HEK293 (cell line): ENCODE results near the gene CLDN14.

Source experiments
- CTCF ChIA-PET: fragments of 350-600 bp; formaldehyde crosslinking; extraction: SDS; loops from one replicate; lab custom pipeline; 2021; ENCODE audit warnings: antibody characterized with exemption; lab: Yijun Ruan, JAX
- POLR2A ChIA-PET: fragments of 300-600 bp; formaldehyde crosslinking; extraction: SDS; loops from one replicate; lab custom pipeline; 2020; ENCODE audit warnings: antibody characterized with exemption, inconsistent platforms; lab: Yijun Ruan, JAX
- H3K27ac ChIP-seq: fragments of 200-500 bp; sonication (Bioruptor generic); 2 replicates; pipeline ENCODE4 v1.5.1; 2014; ENCODE audit warnings: low read depth, low read length, control low read depth, inconsistent platforms; ENCODE audit errors: extremely low read depth
- H3K36me3 ChIP-seq, 2 experiments: fragments of 200-500 bp in 1 of 2; sonication (Bioruptor generic) in 1 of 2; 1 replicate in 1 of 2; 2 replicates in 1 of 2; pipeline ENCODE4 v1.5.1; 2014 to 2017; ENCODE audit warnings: inconsistent platforms in 2 of 2, low read length in 2 of 2; ENCODE audit not compliant: control insufficient read depth in 2 of 2, insufficient read depth in 1 of 2
- H3K4me1 ChIP-seq: fragments of 200-500 bp; sonication (Bioruptor generic); 2 replicates; pipeline ENCODE4 v1.5.1; 2014; ENCODE audit warnings: mild to moderate bottlenecking, low read length, inconsistent platforms; ENCODE audit not compliant: control insufficient read depth, insufficient read depth
- H3K4me3 ChIP-seq: 2 replicates; pipeline ENCODE4 v1.5.1; 2011; ENCODE audit warnings: low read depth, mild to moderate bottlenecking, control low read depth, low read length, moderate library complexity
- H3K9me3 ChIP-seq: fragments of 200-500 bp; sonication (Bioruptor generic); 2 replicates; pipeline ENCODE4 v1.5.1; 2014; ENCODE audit warnings: low read depth, low read length, inconsistent platforms; ENCODE audit not compliant: control insufficient read depth, insufficient read depth
- KLF8 ChIP-seq: fragments of 450-650 bp; formaldehyde crosslinking; IDR thresholded peaks from 2 replicates; pipeline ENCODE4 v1.5.1; 2016; ENCODE audit warnings: missing biosample characterization, missing genetic modification characterization
- PRDM1 ChIP-seq: fragments of 450-650 bp; formaldehyde crosslinking; IDR thresholded peaks from 2 replicates; pipeline ENCODE4; 2016; ENCODE audit warnings: missing biosample characterization, missing genetic modification characterization
- PRDM6 ChIP-seq: fragments of 450-650 bp; formaldehyde crosslinking; IDR thresholded peaks from 2 replicates; pipeline ENCODE4 v1.5.1; 2017; ENCODE audit warnings: missing biosample characterization, missing genetic modification characterization
- SALL2 ChIP-seq: fragments of 450-650 bp; formaldehyde crosslinking; IDR thresholded peaks from 2 replicates; pipeline ENCODE4 v1.5.0; 2017; ENCODE audit warnings: missing biosample characterization, mild to moderate bottlenecking, missing genetic modification characterization, borderline replicate concordance
- TSHZ1 ChIP-seq: fragments of 450-650 bp; formaldehyde crosslinking; IDR thresholded peaks from 2 replicates; pipeline ENCODE4 v1.5.1; 2016; ENCODE audit warnings: missing biosample characterization, missing genetic modification characterization, borderline replicate concordance
- ZBTB20 ChIP-seq: fragments of 450-650 bp; formaldehyde crosslinking; IDR thresholded peaks from 2 replicates; pipeline ENCODE4 v1.5.1; 2016; ENCODE audit warnings: missing biosample characterization, missing genetic modification characterization
- ZBTB8A ChIP-seq: fragments of 450-650 bp; formaldehyde crosslinking; IDR thresholded peaks from 2 replicates; pipeline ENCODE4 v1.5.1; 2016; ENCODE audit warnings: missing biosample characterization, missing genetic modification characterization
- ZFHX2 ChIP-seq: fragments of 450-650 bp; formaldehyde crosslinking; conservative IDR thresholded peaks from 2 replicates; pipeline ENCODE4 v1.5.1; 2016; ENCODE audit warnings: missing biosample characterization, missing genetic modification characterization
- ZFP69B ChIP-seq: fragments of 450-650 bp; formaldehyde crosslinking; IDR thresholded peaks from 2 replicates; pipeline ENCODE4 v1.5.1; 2016; ENCODE audit warnings: missing biosample characterization, missing genetic modification characterization
- ZIC2 ChIP-seq: fragments of 450-650 bp; formaldehyde crosslinking; IDR thresholded peaks from 2 replicates; pipeline ENCODE4 v1.5.1; 2016; ENCODE audit warnings: missing biosample characterization, missing genetic modification characterization
- ZNF10 ChIP-seq: fragments of 450-650 bp; formaldehyde crosslinking; IDR thresholded peaks from 2 replicates; pipeline ENCODE4 v1.5.1; 2017; ENCODE audit warnings: missing biosample characterization, missing genetic modification characterization
- ZNF169 ChIP-seq: fragments of 450-650 bp; formaldehyde crosslinking; IDR thresholded peaks from 2 replicates; pipeline ENCODE4 v1.5.1; 2016; ENCODE audit warnings: missing biosample characterization, missing genetic modification characterization
- ZNF175 ChIP-seq: fragments of 450-650 bp; formaldehyde crosslinking; IDR thresholded peaks from 2 replicates; pipeline ENCODE4 v1.5.1; 2016; ENCODE audit warnings: missing biosample characterization, missing genetic modification characterization
- ZNF184 ChIP-seq: fragments of 450-650 bp; IDR thresholded peaks from 2 replicates; pipeline ENCODE4 v1.5.1; 2018; ENCODE audit warnings: missing biosample characterization, mild to moderate bottlenecking, missing genetic modification characterization
- ZNF221 ChIP-seq: fragments of 450-650 bp; formaldehyde crosslinking; IDR thresholded peaks from 2 replicates; pipeline ENCODE4 v1.5.1; 2017; ENCODE audit warnings: missing biosample characterization, missing genetic modification characterization, borderline replicate concordance
- ZNF324 ChIP-seq: fragments of 450-650 bp; formaldehyde crosslinking; IDR thresholded peaks from 2 replicates; pipeline ENCODE4 v1.5.1; 2016; ENCODE audit warnings: missing biosample characterization, missing genetic modification characterization
- ZNF335 ChIP-seq: fragments of 450-650 bp; formaldehyde crosslinking; conservative IDR thresholded peaks from 2 replicates; pipeline ENCODE4 v1.5.1; 2016; ENCODE audit warnings: missing biosample characterization, missing genetic modification characterization
- ZNF341 ChIP-seq: fragments of 450-650 bp; formaldehyde crosslinking; IDR thresholded peaks from 2 replicates; pipeline ENCODE4; 2016; ENCODE audit warnings: low read depth, missing biosample characterization, missing genetic modification characterization
- ZNF354C ChIP-seq: fragments of 450-650 bp; formaldehyde crosslinking; IDR thresholded peaks from 2 replicates; pipeline ENCODE4 v1.5.1; 2016; ENCODE audit warnings: missing biosample characterization, missing genetic modification characterization, low read depth, borderline replicate concordance
- ZNF37A ChIP-seq: fragments of 450-650 bp; IDR thresholded peaks from 2 replicates; pipeline ENCODE4 v1.5.1; 2018; ENCODE audit warnings: missing biosample characterization, missing genetic modification characterization
- ZNF426 ChIP-seq: fragments of 450-650 bp; formaldehyde crosslinking; IDR thresholded peaks from 2 replicates; pipeline ENCODE4 v1.5.1; 2017; ENCODE audit warnings: missing biosample characterization, missing genetic modification characterization, mild to moderate bottlenecking, inconsistent platforms, moderate library complexity
- ZNF473 ChIP-seq: fragments of 450-650 bp; formaldehyde crosslinking; IDR thresholded peaks from 2 replicates; pipeline ENCODE4 v1.5.1; 2017; ENCODE audit warnings: missing biosample characterization, missing genetic modification characterization
- ZNF549 ChIP-seq: fragments of 450-650 bp; IDR thresholded peaks from 2 replicates; pipeline ENCODE4 v1.5.1; 2018; ENCODE audit warnings: missing biosample characterization, missing genetic modification characterization, mild to moderate bottlenecking, inconsistent platforms, moderate library complexity
- ZNF621 ChIP-seq: fragments of 450-650 bp; formaldehyde crosslinking; IDR thresholded peaks from 2 replicates; pipeline ENCODE4 v1.5.1; 2017; ENCODE audit warnings: missing biosample characterization, missing genetic modification characterization
- ZNF623 ChIP-seq: fragments of 450-650 bp; formaldehyde crosslinking; IDR thresholded peaks from 2 replicates; pipeline ENCODE4 v1.5.1; 2016; ENCODE audit warnings: missing biosample characterization, missing genetic modification characterization
- ZNF626 ChIP-seq: fragments of 450-650 bp; sonication (Bioruptor Pico); formaldehyde crosslinking; IDR thresholded peaks from 2 replicates; pipeline ENCODE4 v1.5.1; 2018; ENCODE audit warnings: missing biosample characterization, missing genetic modification characterization, inconsistent platforms
- ZNF645 ChIP-seq: fragments of 450-650 bp; formaldehyde crosslinking; IDR thresholded peaks from 2 replicates; pipeline ENCODE4; 2016; ENCODE audit warnings: missing biosample characterization, missing genetic modification characterization
- ZNF660 ChIP-seq: fragments of 450-650 bp; IDR thresholded peaks from 2 replicates; pipeline ENCODE4 v1.5.1; 2018; ENCODE audit warnings: missing biosample characterization, mild to moderate bottlenecking, missing genetic modification characterization
- ZNF707 ChIP-seq: fragments of 450-650 bp; formaldehyde crosslinking; IDR thresholded peaks from 2 replicates; pipeline ENCODE4 v1.5.1; 2016; ENCODE audit warnings: missing biosample characterization, missing genetic modification characterization
- ZNF76 ChIP-seq: fragments of 450-650 bp; formaldehyde crosslinking; IDR thresholded peaks from 2 replicates; pipeline ENCODE4; 2016; ENCODE audit warnings: low read depth, missing biosample characterization, missing genetic modification characterization, borderline replicate concordance
- ZNF791 ChIP-seq: fragments of 450-650 bp; formaldehyde crosslinking; IDR thresholded peaks from 2 replicates; pipeline ENCODE4 v1.5.1; 2016; ENCODE audit warnings: missing biosample characterization, missing genetic modification characterization

The CLDN14 gene

GRCh38 chr21:36518883-36519492 lies 39.1 kb upstream of the CLDN14 start:
- ChIA-PET CTCF (interaction anchor here (0.6 kb wide), 1 partner anchor 55 kb away, joined by 3 read pairs; no protein-coding TSS in a partner anchor), POLR2A (no interaction called here)
- no peaks in the 10 kb centered on the region for H3K4me1 ChIP-seq
- no peaks in the 10 kb centered on the region for H3K36me3 ChIP-seq
- H3K27ac ChIP-seq: no peak overlapping the region
- H3K9me3 ChIP-seq: no peaks in the 10 kb centered on the region
- no peak for TF ChIP-seq ZNF335
- TF ChIP-seq KLF8: no peak
- TF ChIP-seq TSHZ1 (tag by site-specific recombination): no peak
- TF ChIP-seq ZFP69B: no peak
- TF ChIP-seq ZIC2 (tag by site-specific recombination): no peak
- TF ChIP-seq PRDM6 (tag by site-specific recombination): no peak
- H3K4me3 ChIP-seq: no peak overlapping the region

- POLR2A ChIA-PET: no interaction called here
- CTCF ChIA-PET: interaction anchor here (0.9 to 1.2 kb wide), 3 partner anchors 40 to 377 kb away, joined by 3 to 4 read pairs (median 3); no protein-coding TSS in a partner anchor
Measured at GRCh38 chr21:36517366-36518075, 37.6 kb upstream of the CLDN14 start.

GRCh38 chr21:36516281-36516680 lies 36.4 kb upstream of the CLDN14 start:
- H3K27ac ChIP-seq: no peak overlapping the region
- H3K9me3 ChIP-seq: no peaks in the 10 kb centered on the region
- CTCF ChIA-PET: interaction anchor here (1.1 kb wide), 1 partner anchor 38 kb away, joined by 3 read pairs; no protein-coding TSS in a partner anchor
- no peaks in the 10 kb centered on the region for H3K4me1 ChIP-seq
- H3K36me3 ChIP-seq: no peaks in the 10 kb centered on the region
- POLR2A ChIA-PET: no interaction called here
- H3K4me3 ChIP-seq: no peak overlapping the region
- TF ChIP-seq ZNF549 (no peak), ZFHX2 (no peak), ZNF169 (tag by site-specific recombination) (no peak), ZNF354C (tag by site-specific recombination) (no peak), ZNF707 (tag by site-specific recombination) (no peak), ZNF645 (tag by site-specific recombination) (no peak), ZNF623 (tag by site-specific recombination) (no peak), ZNF660 (tag by site-specific recombination) (no peak), SALL2 (no peak), ZNF175 (tag by site-specific recombination) (no peak), ZNF184 (tag by site-specific recombination) (no peak), ZNF76 (tag by site-specific recombination) (no peak), ZNF426 (tag by site-specific recombination) (no peak), ZNF473 (tag by site-specific recombination) (no peak), ZNF221 (tag by site-specific recombination) (no peak), ZNF621 (no peak), ZNF791 (no peak), PRDM1 (tag by site-specific recombination) (no peak)

More at GRCh38 chr21:36517366-36518075, 37.6 kb upstream of the CLDN14 start:
- Histone ChIP-seq H3K4me1 (no peaks in the 10 kb centered on the region), H3K9me3 (no peaks in the 10 kb centered on the region), H3K4me3 (no peak overlapping the region), H3K27ac (no peak overlapping the region), H3K36me3 (no peaks in the 10 kb centered on the region)
- no peak for TF ChIP-seq ZNF37A (tag by site-specific recombination)
- no peak for TF ChIP-seq ZBTB20 (tag by site-specific recombination)
- peak; percentile 99 for TF ChIP-seq ZNF10
- no peak for TF ChIP-seq ZNF626 (tag by site-specific recombination)
- no peak for TF ChIP-seq ZBTB8A
- TF ChIP-seq ZNF324: no peak
- TF ChIP-seq ZNF341 (tag by site-specific recombination): no peak
- TF ChIP-seq, all 188 proteins: peak for 1
